HepG2 (cell line): ENCODE measurements around the gene CAPN10. TPM values are rescaled to one million over a fixed set of nuclear protein-coding genes. Genes with fewer than 3 reads are reported as not detected.

Source experiments
- ADNP ChIP-seq: sonication (generic); formaldehyde crosslinking; IDR thresholded peaks from 2 replicates; pipeline ENCODE4 v1.4.0; 2020; ENCODE audit warnings: missing genetic modification reagents
- AKAP8 ChIP-seq: sonication (generic); formaldehyde crosslinking; IDR thresholded peaks from 2 replicates; pipeline ENCODE4 v1.5.1; 2020; ENCODE audit warnings: mild to moderate bottlenecking, missing genetic modification reagents
- BHLHE40 ChIP-seq: IDR thresholded peaks from 2 replicates; pipeline ENCODE4 v1.6.1; 2011; ENCODE audit warnings: low read length, improper control_type of control experiment
- CCAR2 ChIP-seq: fragments of 200-400 bp; formaldehyde crosslinking; optimal IDR thresholded peaks from 2 replicates; pipeline ENCODE3; 2018; ENCODE audit warnings: low read depth, mild to moderate bottlenecking, low read length, moderate library complexity
- DNMT3B ChIP-seq: conservative IDR thresholded peaks from 2 replicates; pipeline ENCODE4 v1.6.1; 2016; ENCODE audit warnings: missing biosample characterization, control low read depth
- EZH2 ChIP-seq: conservative IDR thresholded peaks from 2 replicates; pipeline ENCODE4 v1.6.1; 2012; ENCODE audit warnings: mild to moderate bottlenecking, low read depth, low read length, moderate library complexity
- FIP1L1 ChIP-seq: fragments of 200-400 bp; formaldehyde crosslinking; IDR thresholded peaks from 2 replicates; pipeline ENCODE4 v1.6.1; 2018; ENCODE audit warnings: low read depth, mild to moderate bottlenecking, low read length, moderate library complexity, borderline replicate concordance; ENCODE audit not compliant: insufficient read depth
- GATA4 ChIP-seq: sonication (generic); IDR thresholded peaks from 2 replicates; pipeline ENCODE4 v1.6.1; 2016; ENCODE audit warnings: antibody characterized with exemption, low read depth, borderline replicate concordance
- JDP2 ChIP-seq: sonication (generic); formaldehyde crosslinking; IDR thresholded peaks from 2 replicates; pipeline ENCODE4 v1.8.1; 2022; ENCODE audit warnings: missing genetic modification reagents, borderline replicate concordance
- MTA3 ChIP-seq: sonication (generic); formaldehyde crosslinking; IDR thresholded peaks from 2 replicates; pipeline ENCODE4 v1.4.0; 2020; ENCODE audit warnings: missing genetic modification reagents
- NFIB ChIP-seq: sonication (generic); formaldehyde crosslinking; IDR thresholded peaks from 2 replicates; pipeline ENCODE4 v1.9.0; 2021; ENCODE audit warnings: missing genetic modification reagents, mild to moderate bottlenecking, borderline replicate concordance
- NR2F1 ChIP-seq, 2 experiments: fragments of 450-650 bp in 1 of 2; formaldehyde crosslinking in 1 of 2; IDR thresholded peaks; 2 replicates each; pipeline versions ENCODE4 v1.5.0 to v1.6.1; 2016 to 2020; ENCODE audit warnings: mild to moderate bottlenecking in 1 of 2, missing compliant biosample characterization in 1 of 2, missing genetic modification reagents in 1 of 2, moderate library complexity in 1 of 2
- NR2F2 ChIP-seq: IDR thresholded peaks from 2 replicates; pipeline ENCODE4 v1.6.1; 2012; ENCODE audit warnings: low read depth, inconsistent platforms, borderline replicate concordance
- NR3C1 ChIP-seq: sonication (generic); formaldehyde crosslinking; IDR thresholded peaks from 2 replicates; pipeline ENCODE4 v1.4.0; 2020; ENCODE audit warnings: missing genetic modification reagents
- SIN3B ChIP-seq: fragments of 150-350 bp; IDR thresholded peaks from 2 replicates; pipeline ENCODE4 v1.6.1; 2014; ENCODE audit warnings: low read length
- SP5 ChIP-seq: IDR thresholded peaks from 2 replicates; pipeline ENCODE4 v1.6.1; 2016; ENCODE audit warnings: low read depth, borderline replicate concordance
- SRSF9 ChIP-seq: fragments of 200-400 bp; formaldehyde crosslinking; IDR thresholded peaks from 2 replicates; pipeline ENCODE4 v1.6.1; 2018; ENCODE audit warnings: borderline replicate concordance, mild to moderate bottlenecking, low read depth, low read length; ENCODE audit not compliant: insufficient read depth, poor library complexity, severe bottlenecking
- TGIF2 ChIP-seq: IDR thresholded peaks from 2 replicates; pipeline ENCODE4 v1.6.1; 2016; ENCODE audit warnings: control low read depth, missing compliant biosample characterization
- YY1 ChIP-seq: IDR thresholded peaks from 2 replicates; pipeline ENCODE4 v1.6.1; 2011; ENCODE audit warnings: low read length, low read depth, moderate library complexity, mild to moderate bottlenecking; ENCODE audit not compliant: insufficient read depth, insufficient replicate concordance
- ZMAT5 ChIP-seq: sonication (generic); formaldehyde crosslinking; IDR thresholded peaks from 2 replicates; pipeline ENCODE4 v1.5.0; 2020; ENCODE audit warnings: mild to moderate bottlenecking, low read depth, missing genetic modification reagents, borderline replicate concordance
- ZNF256 ChIP-seq: sonication (generic); formaldehyde crosslinking; conservative IDR thresholded peaks from 2 replicates; pipeline ENCODE4 v1.4.0; 2020; ENCODE audit warnings: missing genetic modification reagents
- ZNF335 ChIP-seq: sonication (generic); formaldehyde crosslinking; IDR thresholded peaks from 2 replicates; pipeline ENCODE4 v1.4.0; 2020; ENCODE audit warnings: missing genetic modification reagents
- ZNF33A ChIP-seq: sonication (generic); formaldehyde crosslinking; IDR thresholded peaks from 2 replicates; pipeline ENCODE4 v1.5.1; 2020; ENCODE audit warnings: missing genetic modification reagents, mild to moderate bottlenecking, moderate library complexity, borderline replicate concordance
- ZNF446 ChIP-seq: sonication (generic); formaldehyde crosslinking; IDR thresholded peaks from 2 replicates; pipeline ENCODE4 v1.5.0; 2020; ENCODE audit warnings: mild to moderate bottlenecking, missing genetic modification reagents
- ZNF468 ChIP-seq: sonication (generic); formaldehyde crosslinking; IDR thresholded peaks from 2 replicates; pipeline ENCODE4 v1.8.0; 2022; ENCODE audit warnings: mild to moderate bottlenecking, moderate library complexity, missing genetic modification reagents
- ZNF570 ChIP-seq: sonication (generic); formaldehyde crosslinking; IDR thresholded peaks from 2 replicates; pipeline ENCODE4 v1.4.0; 2020; ENCODE audit warnings: mild to moderate bottlenecking, missing genetic modification reagents, borderline replicate concordance
- ZNF644 ChIP-seq: IDR thresholded peaks from 2 replicates; pipeline ENCODE4 v1.6.1; 2016; ENCODE audit warnings: low read depth
- polyA plus RNA-seq, 8 experiments: library from polyadenylated mRNA; depleted of rRNA in 3 of 8; stranded (reverse) in 7 of 8; unstranded in 1 of 8; fragments of >200 nt; fragmentation: Illumina TruSeq in 4 of 8; extraction: Trizol in 4 of 8; gene quantifications; 2 replicates each; pipeline versions ENCODE4 v1.2.1 to v1.2.3, GENCODE V29; 2011 to 2016; ENCODE audit warnings: low read depth in 4 of 8, missing spikeins in 1 of 8, mixed read lengths in 1 of 8; ENCODE audit not compliant: insufficient read depth in 1 of 8
- total RNA-seq, 5 experiments: library from RNA; depleted of rRNA; stranded (reverse); fragments of >200 nt; fragmentation: Illumina TruSeq; extraction: Trizol; gene quantifications; 2 replicates each; pipeline ENCODE4 v1.2.3, GENCODE V29; 2016; ENCODE audit warnings: low read depth in 1 of 5
- TF ChIP-seq, protein P1 (sequence below): sonication (generic); formaldehyde crosslinking; IDR thresholded peaks from 2 replicates; pipeline ENCODE4 v1.4.0; 2020; ENCODE audit warnings: missing genetic modification reagents

Gene CAPN10
- total and polyA plus RNA-seq, 2 of the 13 experiments (the other 11 are each of a cell fraction or from before 2014, with no cell fraction given) = 27.6 to 32.4 TPM

DNA sequence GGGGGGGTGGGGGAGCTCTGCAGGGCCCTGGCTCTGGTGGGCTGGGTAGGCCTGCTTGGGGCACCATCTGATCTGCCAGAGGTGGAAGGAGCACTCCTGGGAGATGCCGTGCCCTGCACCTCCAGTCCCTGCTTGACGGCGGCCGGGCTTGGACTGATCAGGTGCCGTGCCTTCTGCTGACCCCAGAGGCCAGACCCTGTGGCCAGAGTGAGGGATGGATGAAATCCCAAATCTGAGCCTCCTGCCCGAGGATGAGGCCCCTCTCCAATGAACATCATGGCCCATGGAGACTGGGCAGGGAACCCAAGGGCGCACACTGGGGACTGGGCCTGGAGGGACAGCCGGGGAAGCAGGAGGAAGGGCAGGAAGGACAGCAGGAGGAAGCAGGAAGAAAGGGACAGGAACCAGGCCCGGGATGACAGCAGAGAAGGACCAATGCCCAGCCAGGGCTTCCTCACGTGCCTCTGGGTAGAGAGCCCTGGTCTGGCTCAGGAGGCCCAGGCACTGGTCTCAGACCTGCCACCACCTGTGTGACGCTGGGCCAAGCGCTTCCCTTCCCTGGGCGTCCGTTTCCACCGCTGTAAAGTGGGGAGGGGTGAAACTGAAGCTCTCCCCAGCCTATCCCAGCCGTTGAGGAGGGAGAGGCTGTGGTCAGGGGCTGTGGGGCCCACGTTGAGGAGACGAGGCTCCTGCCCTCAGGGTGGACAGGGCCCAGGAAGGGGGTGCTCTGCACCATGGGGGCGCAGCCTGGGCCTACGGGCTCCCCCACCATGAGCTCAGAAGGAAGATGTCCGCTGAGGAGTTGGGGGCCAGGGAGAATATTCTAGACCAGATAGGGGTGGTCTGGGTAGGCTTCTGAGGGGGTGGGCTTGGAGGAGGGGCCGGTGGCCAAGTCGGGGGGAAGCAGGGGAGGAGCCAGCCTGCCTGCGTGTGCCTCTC lies 37.7 kb downstream of the CAPN10 start (continued):
- TF ChIP-seq SRSF9 = no peak
- TF ChIP-seq BHLHE40 = peak; percentile 68; the same call in 1 of the 2 replicates
- TF ChIP-seq ZNF446 = no peak
- TF ChIP-seq YY1 = no peak
- TF ChIP-seq NR2F1 (CRISPR knock-in tag; IDR thresholded peaks at IDR 0.05) = no peak
- TF ChIP-seq DNMT3B (CRISPR knock-in tag) = no peak
- TF ChIP-seq ZNF335 (CRISPR knock-in tag) = no peak
- TF ChIP-seq EZH2 = no peak
- TF ChIP-seq ZMAT5 (CRISPR knock-in tag) = no peak
- TF ChIP-seq NR3C1 = no peak
- TF ChIP-seq TGIF2 (CRISPR knock-in tag) = no peak
- TF ChIP-seq, protein P1, sequence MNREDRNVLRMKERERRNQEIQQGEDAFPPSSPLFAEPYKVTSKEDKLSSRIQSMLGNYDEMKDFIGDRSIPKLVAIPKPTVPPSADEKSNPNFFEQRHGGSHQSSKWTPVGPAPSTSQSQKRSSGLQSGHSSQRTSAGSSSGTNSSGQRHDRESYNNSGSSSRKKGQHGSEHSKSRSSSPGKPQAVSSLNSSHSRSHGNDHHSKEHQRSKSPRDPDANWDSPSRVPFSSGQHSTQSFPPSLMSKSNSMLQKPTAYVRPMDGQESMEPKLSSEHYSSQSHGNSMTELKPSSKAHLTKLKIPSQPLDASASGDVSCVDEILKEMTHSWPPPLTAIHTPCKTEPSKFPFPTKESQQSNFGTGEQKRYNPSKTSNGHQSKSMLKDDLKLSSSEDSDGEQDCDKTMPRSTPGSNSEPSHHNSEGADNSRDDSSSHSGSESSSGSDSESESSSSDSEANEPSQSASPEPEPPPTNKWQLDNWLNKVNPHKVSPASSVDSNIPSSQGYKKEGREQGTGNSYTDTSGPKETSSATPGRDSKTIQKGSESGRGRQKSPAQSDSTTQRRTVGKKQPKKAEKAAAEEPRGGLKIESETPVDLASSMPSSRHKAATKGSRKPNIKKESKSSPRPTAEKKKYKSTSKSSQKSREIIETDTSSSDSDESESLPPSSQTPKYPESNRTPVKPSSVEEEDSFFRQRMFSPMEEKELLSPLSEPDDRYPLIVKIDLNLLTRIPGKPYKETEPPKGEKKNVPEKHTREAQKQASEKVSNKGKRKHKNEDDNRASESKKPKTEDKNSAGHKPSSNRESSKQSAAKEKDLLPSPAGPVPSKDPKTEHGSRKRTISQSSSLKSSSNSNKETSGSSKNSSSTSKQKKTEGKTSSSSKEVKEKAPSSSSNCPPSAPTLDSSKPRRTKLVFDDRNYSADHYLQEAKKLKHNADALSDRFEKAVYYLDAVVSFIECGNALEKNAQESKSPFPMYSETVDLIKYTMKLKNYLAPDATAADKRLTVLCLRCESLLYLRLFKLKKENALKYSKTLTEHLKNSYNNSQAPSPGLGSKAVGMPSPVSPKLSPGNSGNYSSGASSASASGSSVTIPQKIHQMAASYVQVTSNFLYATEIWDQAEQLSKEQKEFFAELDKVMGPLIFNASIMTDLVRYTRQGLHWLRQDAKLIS (CRISPR knock-in tag) = no peak
- TF ChIP-seq ZNF468 (CRISPR knock-in tag) = no peak
- TF ChIP-seq NR2F2 = no peak
- no peak for TF ChIP-seq ZNF33A
- TF ChIP-seq AKAP8 (CRISPR knock-in tag) = no peak
- no peak for TF ChIP-seq SP5
- 0 out of 2 replicates have a peak, but pooled peaks have one; percentile 32 for TF ChIP-seq NFIB
- no peak for TF ChIP-seq ZNF570 (CRISPR knock-in tag)
- no peak for TF ChIP-seq CCAR2
- TF ChIP-seq SIN3B = no peak
- no peak for TF ChIP-seq GATA4
- TF ChIP-seq FIP1L1 = no peak
- no peak for TF ChIP-seq JDP2 (CRISPR knock-in tag)
- no peak for TF ChIP-seq ZNF644 (CRISPR knock-in tag)
- no peak for TF ChIP-seq ZNF256
- TF ChIP-seq ADNP (CRISPR knock-in tag) = no peak
- TF ChIP-seq MTA3 = no peak
